Keratinocyte (primary cell): ENCODE results near the gene ARHGEF37. TPM values are rescaled to one million over a fixed set of nuclear protein-coding genes. Genes with fewer than 3 reads are reported as not detected.

Experiments
- DNase-seq: peaks from one replicate; pipeline ENCODE4 v3.0.0-alpha.2; 2011; ENCODE audit warnings: low read depth, missing footprints, low spot score
- FAIRE-seq: peaks from 2 replicates; lab custom pipeline; 2011; peaks lifted over from hg19 to GRCh38; lab: Jason Lieb, UNC
- H2AFZ ChIP-seq: 2 replicates; pipeline ENCODE4 v1.6.0; 2012; ENCODE audit warnings: low read length, control low read depth, inconsistent platforms; ENCODE audit not compliant: control insufficient read depth
- H3K27ac ChIP-seq: 2 replicates; pipeline ENCODE4 v1.5.1; 2011; ENCODE audit warnings: low read length; ENCODE audit not compliant: control insufficient read depth, insufficient read depth
- H3K27me3 ChIP-seq: 3 replicates; pipeline ENCODE4 v1.6.0; 2011; ENCODE audit warnings: low read length; ENCODE audit not compliant: control insufficient read depth, insufficient read depth; ENCODE audit errors: extremely low read depth
- H3K36me3 ChIP-seq, 2 experiments: 2 replicates in 1 of 2; 3 replicates in 1 of 2; pipeline ENCODE4 v1.5.1; 2011; ENCODE audit warnings: low read length in 2 of 2, mild to moderate bottlenecking in 1 of 2; ENCODE audit not compliant: control insufficient read depth in 2 of 2, insufficient read depth in 2 of 2; ENCODE audit errors: extremely low read depth in 1 of 2
- H3K4me1 ChIP-seq: 3 replicates; pipeline ENCODE4 v1.5.1; 2011; ENCODE audit warnings: low read length; ENCODE audit not compliant: control insufficient read depth, insufficient read depth; ENCODE audit errors: extremely low read depth
- H3K4me2 ChIP-seq: 3 replicates; pipeline ENCODE4 v1.6.0; 2011; ENCODE audit warnings: low read depth, low read length; ENCODE audit not compliant: control insufficient read depth, insufficient read depth; ENCODE audit errors: extremely low read depth
- H3K4me3 ChIP-seq, 3 experiments: fragments of 200-600 bp in 1 of 3; sonication (generic) in 1 of 3; 2 replicates in 2 of 3; 3 replicates in 1 of 3; pipeline ENCODE4 v1.5.1; 2011 to 2016; ENCODE audit warnings: low read length in 3 of 3, mild to moderate bottlenecking in 3 of 3, control low read depth in 2 of 3, inconsistent platforms in 1 of 3, low read depth in 1 of 3, mixed read lengths in 1 of 3, mixed run types in 1 of 3, moderate library complexity in 1 of 3; ENCODE audit not compliant: control insufficient read depth in 2 of 3, insufficient read depth in 2 of 3; ENCODE audit errors: extremely low read depth in 1 of 3
- H3K79me2 ChIP-seq: 2 replicates; pipeline ENCODE4 v1.6.0; 2012; ENCODE audit warnings: low read length; ENCODE audit not compliant: control insufficient read depth, insufficient read depth
- H3K9ac ChIP-seq: 3 replicates; pipeline ENCODE4 v1.6.0; 2011; ENCODE audit warnings: low read length; ENCODE audit not compliant: control insufficient read depth, insufficient read depth; ENCODE audit errors: extremely low read depth
- H3K9me1 ChIP-seq: 3 replicates; pipeline ENCODE4 v1.6.0; 2011; ENCODE audit warnings: low read length; ENCODE audit not compliant: control insufficient read depth, insufficient read depth; ENCODE audit errors: extremely low read depth
- H3K9me3 ChIP-seq: 2 replicates; pipeline ENCODE4 v1.5.1; 2012; ENCODE audit warnings: low read depth, low read length; ENCODE audit not compliant: control insufficient read depth
- H4K20me1 ChIP-seq: 3 replicates; pipeline ENCODE4 v1.6.0; 2011; ENCODE audit warnings: low read length; ENCODE audit not compliant: control insufficient read depth, insufficient read depth; ENCODE audit errors: extremely low read depth
- CTCF ChIP-seq, 3 experiments: IDR thresholded peaks in 1 of 3; conservative IDR thresholded peaks in 1 of 3; optimal IDR thresholded peaks in 1 of 3; 2 replicates in 2 of 3; 3 replicates in 1 of 3; pipeline versions ENCODE3 to v1.5.1; 2011; ENCODE audit warnings: low read length in 3 of 3, mild to moderate bottlenecking in 3 of 3, moderate library complexity in 2 of 3, control low read depth in 1 of 3, inconsistent platforms in 1 of 3; ENCODE audit not compliant: insufficient read depth in 2 of 3; ENCODE audit errors: extremely low read depth in 1 of 3
- EZH2 ChIP-seq: IDR thresholded peaks from one replicate; pipeline ENCODE4 v1.6.1; 2012; ENCODE audit warnings: inconsistent platforms, mild to moderate bottlenecking, low read length, moderate library complexity
- dilution Hi-C: fragments of 300-500 bp; cut with MboI; formaldehyde crosslinking; loops from one replicate; pipeline ENCODE4 v1.7.0; 2020; ENCODE audit warnings: low sequenced_read_pairs; ENCODE audit not compliant: extremely low pct_ligation_motif_present
- polyA plus RNA-seq, 5 experiments: library from polyadenylated mRNA; depleted of rRNA in 3 of 5; stranded (reverse) in 3 of 5; stranded (forward) in 1 of 5; unstranded in 1 of 5; fragments of >200 nt; gene quantifications; 1 replicate in 1 of 5; 2 replicates in 3 of 5; 3 replicates in 1 of 5; pipeline versions ENCODE4 v1.2.1 to v1.2.3, GENCODE V29; 2011 to 2012; ENCODE audit warnings: missing spikeins in 2 of 5, low read depth in 1 of 5, low replicate concordance in 1 of 5

ARHGEF37 gene
- polyA plus RNA-seq, 1 donor (not counting 4 experiments of a cell fraction or from before 2014, with no cell fraction given) = 8.7 TPM

GRCh38 chr5:149658299-149658698 lies 77.0 kb downstream of the ARHGEF37 start:
- FAIRE-seq (no peak), DNase-seq (no peak)
- Histone ChIP-seq H3K27me3 (no peaks in the 10 kb centered on the region), H3K79me2 (no peaks in the 10 kb centered on the region), H3K4me3 (no peak overlapping the region), H3K9me1 (no peaks in the 10 kb centered on the region), H4K20me1 (no peaks in the 10 kb centered on the region), H3K9ac (no peak overlapping the region), H3K27ac (no peak overlapping the region), H3K36me3 (no peaks in the 10 kb centered on the region), H2AFZ (no peak overlapping the region), H3K4me2 (no peak overlapping the region), H3K9me3 (no peaks in the 10 kb centered on the region), H3K4me1 (no peaks in the 10 kb centered on the region)
- TF ChIP-seq EZH2 = no peak
- TF ChIP-seq CTCF (optimal IDR thresholded peaks at IDR 0.05 in 1 of 3, IDR thresholded peaks at IDR 0.05 in 1 of 3, conservative IDR thresholded peaks at IDR 0.05 in 1 of 3; ENCODE audit: extremely low read depth in 1 of 3, insufficient read depth in 2 of 3, low read length in 3 of 3) = no peak
- dilution Hi-C loops = no loop called here

DNA sequence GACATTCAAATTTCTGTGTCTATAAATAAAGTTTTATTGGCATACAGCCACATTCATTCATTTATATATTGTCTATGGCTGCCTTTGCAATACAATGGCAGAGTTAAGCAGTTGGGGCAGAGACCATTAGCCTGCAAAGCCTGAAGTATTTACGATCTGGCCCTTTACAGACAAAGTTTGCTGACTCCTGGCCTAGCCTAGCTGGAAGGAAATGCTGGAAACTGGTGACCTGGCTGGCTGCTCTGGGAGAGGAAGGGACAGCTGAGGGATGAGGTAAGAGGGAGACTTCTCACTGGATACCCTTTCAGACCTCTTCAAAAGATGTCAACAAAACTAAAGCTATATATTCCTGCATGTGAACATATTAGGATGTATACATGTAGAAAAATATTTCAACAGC lies 82.8 kb downstream of the ARHGEF37 start:
- H3K9me1 ChIP-seq = no peaks in the 10 kb centered on the region
- H3K4me3 ChIP-seq = no peak overlapping the region
- H3K4me1 ChIP-seq = no peaks in the 10 kb centered on the region
- no peaks in the 10 kb centered on the region for H3K79me2 ChIP-seq
- H3K9me3 ChIP-seq = no peaks in the 10 kb centered on the region
- no peaks in the 10 kb centered on the region for H4K20me1 ChIP-seq
- no peak overlapping the region for H2AFZ ChIP-seq
- dilution Hi-C loops = no loop called here
- DNase-seq (no peak), FAIRE-seq (no peak)
- TF ChIP-seq CTCF (optimal IDR thresholded peaks at IDR 0.05 in 1 of 3, IDR thresholded peaks at IDR 0.05 in 1 of 3, conservative IDR thresholded peaks at IDR 0.05 in 1 of 3; ENCODE audit: extremely low read depth in 1 of 3, insufficient read depth in 2 of 3, low read length in 3 of 3) = no peak
- TF ChIP-seq EZH2 = no peak
- no peak overlapping the region for H3K27ac ChIP-seq
- no peak overlapping the region for H3K9ac ChIP-seq
- H3K36me3 ChIP-seq = no peaks in the 10 kb centered on the region
- H3K4me2 ChIP-seq = no peak overlapping the region
- no peaks in the 10 kb centered on the region for H3K27me3 ChIP-seq
